ENCODE results near the gene BDH1.
"Not testable (repeated sequence)": the region's sequence is repeated elsewhere in the genome, so short reads cannot be mapped to it uniquely, and the experiment has no call there.

BDH1 gene, protein sequence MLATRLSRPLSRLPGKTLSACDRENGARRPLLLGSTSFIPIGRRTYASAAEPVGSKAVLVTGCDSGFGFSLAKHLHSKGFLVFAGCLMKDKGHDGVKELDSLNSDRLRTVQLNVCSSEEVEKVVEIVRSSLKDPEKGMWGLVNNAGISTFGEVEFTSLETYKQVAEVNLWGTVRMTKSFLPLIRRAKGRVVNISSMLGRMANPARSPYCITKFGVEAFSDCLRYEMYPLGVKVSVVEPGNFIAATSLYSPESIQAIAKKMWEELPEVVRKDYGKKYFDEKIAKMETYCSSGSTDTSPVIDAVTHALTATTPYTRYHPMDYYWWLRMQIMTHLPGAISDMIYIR

GRCh38 chr3:197555281-197556261 is at the start of gene BDH1:
BDH1 (minus strand) TSS chr3:197555968; CDS start chr3:197546443, 9,525 bp downstream.
- in situ Hi-C loops (cut with HindIII; ENCODE audit: low sequenced_read_pairs): no loop called here

DNA sequence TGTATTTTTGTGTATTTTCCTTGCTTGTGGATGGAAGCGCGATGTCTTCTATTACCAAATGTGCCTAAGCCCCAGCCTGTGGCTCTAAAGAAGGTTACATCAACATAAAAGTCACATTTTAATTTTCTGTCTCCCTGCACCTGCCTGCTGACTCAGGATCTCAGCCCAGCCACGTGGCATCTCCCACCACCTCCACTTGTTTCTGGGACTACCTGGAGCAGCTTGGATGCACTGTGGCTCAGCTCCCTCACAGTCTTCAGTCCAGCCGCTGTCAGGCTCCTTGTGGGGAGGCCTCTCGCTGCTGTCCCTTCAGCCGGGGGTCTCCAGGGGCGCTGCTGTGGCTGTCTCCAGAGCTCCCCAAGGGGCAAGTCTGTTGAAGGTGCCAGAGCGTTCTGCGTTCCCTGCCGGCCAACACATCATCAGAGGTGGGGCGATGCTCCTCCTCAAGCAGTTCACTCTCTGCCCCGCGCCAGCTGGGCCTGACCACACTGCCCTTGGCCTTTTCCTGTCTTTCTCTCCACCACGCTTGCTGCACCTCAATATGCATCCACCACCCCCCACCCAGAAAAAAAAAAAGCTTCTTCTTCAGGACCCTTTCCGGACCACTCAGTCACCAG is 47.7 kb upstream of the BDH1 start:
- in situ Hi-C loops (cut with HindIII; ENCODE audit: low sequenced_read_pairs): loop anchor here (10.0 kb wide), 1 partner anchor 71 kb away; no protein-coding TSS in a partner anchor

GRCh38 chr3:197602351-197602750 is 46.6 kb upstream of the BDH1 start:
- in situ Hi-C loops (cut with HindIII; ENCODE audit: low sequenced_read_pairs): loop anchor here (10.0 kb wide), 1 partner anchor 72 kb away; no protein-coding TSS in a partner anchor

- in situ Hi-C loops (cut with HindIII; ENCODE audit: low sequenced_read_pairs): loop anchor here (10.0 kb wide), 1 partner anchor 73 kb away; no protein-coding TSS in a partner anchor
Measured at GRCh38 chr3:197601566-197601840, 45.7 kb upstream of the BDH1 start.

GRCh38 chr3:197600796-197601565 is 45.2 kb upstream of the BDH1 start:
- in situ Hi-C loops (cut with HindIII; ENCODE audit: low sequenced_read_pairs): loop anchor here (10.0 kb wide), 1 partner anchor 74 kb away; no protein-coding TSS in a partner anchor

DNA sequence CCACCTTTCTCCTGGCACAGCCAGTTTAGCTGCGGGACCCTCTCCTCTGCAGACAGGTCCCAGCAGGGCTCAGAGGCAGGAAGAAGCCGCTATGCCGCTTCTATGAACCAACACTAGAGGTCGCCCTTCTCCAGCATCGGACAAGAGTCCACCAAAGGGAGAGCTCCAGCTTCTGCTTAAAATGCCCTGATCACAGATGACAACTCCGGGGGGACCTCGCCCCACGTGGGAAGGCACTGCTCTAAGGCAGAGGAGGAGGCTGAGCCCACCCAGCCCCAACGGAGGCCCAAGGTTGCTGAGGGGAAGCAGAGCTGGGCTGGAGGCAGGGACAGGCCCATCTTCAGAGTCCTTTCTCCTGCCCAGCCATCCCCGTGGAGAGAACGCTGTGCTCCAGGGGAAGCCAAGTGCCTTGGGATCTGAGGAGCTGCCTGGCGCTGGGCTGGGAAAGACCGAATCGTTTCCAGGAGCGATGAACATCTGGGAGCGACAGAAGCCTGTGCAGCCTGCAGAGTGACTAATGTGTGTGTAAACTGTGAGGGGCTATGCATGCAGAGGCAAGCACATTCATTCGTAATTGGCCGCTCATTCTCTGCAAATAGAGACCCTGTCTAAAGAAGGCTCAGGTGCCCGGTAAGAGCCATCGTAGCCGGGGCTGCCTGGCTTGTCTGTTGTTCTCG is 43.5 kb upstream of the BDH1 start:
- in situ Hi-C loops (cut with HindIII; ENCODE audit: low sequenced_read_pairs): loop anchor here (5.0 kb wide), 1 partner anchor 67 kb away; no protein-coding TSS in a partner anchor

- in situ Hi-C loops (cut with HindIII; ENCODE audit: low sequenced_read_pairs): loop anchor here (5.0 kb wide), 1 partner anchor 66 kb away; no protein-coding TSS in a partner anchor
Measured at GRCh38 chr3:197598404-197598980, 42.7 kb upstream of the BDH1 start.

DNA sequence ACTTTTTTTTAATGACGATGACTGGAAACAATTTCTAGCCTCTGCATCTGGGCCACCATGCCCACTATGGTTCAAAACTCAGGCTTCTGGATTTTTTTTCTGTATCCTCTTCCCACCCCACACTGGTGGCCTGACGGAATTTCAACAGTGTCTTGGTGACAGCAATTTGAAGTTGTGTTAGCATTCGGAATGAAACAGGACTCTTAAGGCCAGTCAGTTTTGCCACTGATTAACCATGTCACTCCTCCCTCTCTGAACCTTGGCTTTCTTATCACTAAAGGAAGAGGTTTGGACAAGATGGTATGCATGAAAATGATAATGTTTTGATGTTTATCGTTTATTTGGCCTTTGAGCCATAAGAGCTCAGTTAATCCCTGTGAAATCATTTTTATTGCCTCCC is 41.6 kb upstream of the BDH1 start:
- in situ Hi-C loops (cut with HindIII; ENCODE audit: low sequenced_read_pairs): loop anchor here (5.0 kb wide), 1 partner anchor 65 kb away; no protein-coding TSS in a partner anchor

GRCh38 chr3:197595470-197596185 is 39.9 kb upstream of the BDH1 start:
- in situ Hi-C loops (cut with HindIII; ENCODE audit: low sequenced_read_pairs): loop anchor here (5.0 kb wide), 1 partner anchor 63 kb away; no protein-coding TSS in a partner anchor

DNA sequence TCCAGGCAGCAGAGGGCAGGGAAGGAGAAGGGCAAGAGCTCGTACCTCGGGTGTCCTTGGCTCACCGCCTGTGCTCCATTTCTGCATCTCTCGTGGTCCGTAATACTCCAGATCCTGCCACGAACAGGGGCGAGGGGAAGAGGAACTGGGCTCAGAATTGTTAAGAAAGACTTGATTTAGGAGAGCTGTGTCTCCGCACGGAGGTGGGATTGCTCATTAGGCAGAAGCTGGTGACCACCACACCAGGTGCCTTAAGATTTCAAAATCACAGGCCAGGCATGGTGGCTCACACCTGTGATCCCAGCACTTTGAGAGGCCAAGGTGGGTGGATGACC is 37.2 kb upstream of the BDH1 start:
- in situ Hi-C loops (cut with HindIII; ENCODE audit: low sequenced_read_pairs): no loop called here

- in situ Hi-C loops (cut with HindIII; ENCODE audit: low sequenced_read_pairs): no loop called here
Measured at GRCh38 chr3:197592361-197593045, 36.7 kb upstream of the BDH1 start.

GRCh38 chr3:197591816-197592215 is 36.0 kb upstream of the BDH1 start:
- in situ Hi-C loops (cut with HindIII; ENCODE audit: low sequenced_read_pairs): no loop called here

GRCh38 chr3:197590313-197590962 is 34.7 kb upstream of the BDH1 start:
- in situ Hi-C loops (cut with HindIII; ENCODE audit: low sequenced_read_pairs): no loop called here

DNA sequence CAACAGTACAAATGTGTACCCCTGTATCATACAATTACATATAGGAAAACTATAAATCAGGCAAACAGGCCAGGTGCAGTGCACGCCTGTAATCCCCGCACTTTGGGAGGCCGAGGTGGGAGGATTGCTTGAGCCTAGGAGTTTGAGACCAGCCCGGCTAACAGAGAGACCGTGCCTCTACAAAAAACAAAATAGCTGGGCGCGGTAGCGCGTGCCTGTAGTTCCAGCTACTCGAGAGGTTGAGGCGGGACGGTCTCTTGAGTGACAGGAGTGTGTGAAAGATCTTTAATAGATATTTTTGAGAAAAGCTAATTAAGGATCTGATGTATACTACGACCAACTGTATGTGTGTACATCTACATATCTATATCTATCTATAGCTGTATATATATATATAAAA is 33.8 kb upstream of the BDH1 start:
- in situ Hi-C loops (cut with HindIII; ENCODE audit: low sequenced_read_pairs): no loop called here

- in situ Hi-C loops (cut with HindIII; ENCODE audit: low sequenced_read_pairs): not testable (repeated sequence)
Measured at GRCh38 chr3:197586768-197587167, 31.0 kb upstream of the BDH1 start.

GRCh38 chr3:197586181-197586580 is 30.4 kb upstream of the BDH1 start:
- in situ Hi-C loops (cut with HindIII; ENCODE audit: low sequenced_read_pairs): no loop called here

GRCh38 chr3:197584733-197585132 is 29.0 kb upstream of the BDH1 start:
- in situ Hi-C loops (cut with HindIII; ENCODE audit: low sequenced_read_pairs): no loop called here

- in situ Hi-C loops (cut with HindIII; ENCODE audit: low sequenced_read_pairs): no loop called here
Measured at GRCh38 chr3:197583371-197583770, 27.6 kb upstream of the BDH1 start.
